GM12878 (cell line): Measurements from ENCODE around the gene NBEAL1. TPM values are rescaled to one million over a fixed set of nuclear protein-coding genes. Genes with fewer than 3 reads are reported as not detected.

Source experiments
- ATAC-seq: fragments of 200-7000 bp; cut with Tn5 transposase; 3 replicates; pipeline ENCODE4 v1.9.1; 2020; ENCODE audit warnings: mild to moderate bottlenecking, moderate library complexity
- BruUV-seq: library from RNA; stranded (reverse); fragments of 400-500 nt; replicated peaks from 2 replicates; lab custom pipeline; 2021; lab: Mats Ljungman, UMichigan
- CTCF ChIA-PET: fragments of 300-600 bp; sonication (Branson Sonifier 250); formaldehyde crosslinking; extraction: SDS; loops from one replicate; lab custom pipeline; 2021; ENCODE audit warnings: inconsistent platforms; lab: Yijun Ruan, JAX
- POLR2A ChIA-PET: fragments of 350-600 bp; formaldehyde crosslinking; extraction: SDS; loops from one replicate; lab custom pipeline; 2021; ENCODE audit warnings: inconsistent platforms; lab: Charles Lee
- RAD21 ChIA-PET: fragments of 300-600 bp; sonication (Branson Sonifier 250); formaldehyde crosslinking; loops from one replicate; lab custom pipeline; 2023; ENCODE audit warnings: antibody characterized with exemption; ENCODE audit not compliant: unreplicated experiment; lab: Charles Lee
- SMC1A ChIA-PET: fragments of 300-600 bp; sonication (Branson Sonifier 250); formaldehyde crosslinking; loops from one replicate; lab custom pipeline; 2023; ENCODE audit not compliant: unreplicated experiment, uncharacterized antibody; lab: Charles Lee
- DNase-seq: peaks from one replicate; pipeline ENCODE4 v3.0.0-alpha.2; 2011; ENCODE audit warnings: low read depth, low spot score
- FAIRE-seq: peaks from 3 replicates; lab custom pipeline; 2011; peaks lifted over from hg19 to GRCh38; lab: Jason Lieb, UNC
- H2AFZ ChIP-seq: 2 replicates; pipeline ENCODE4 v1.6.0; 2011; ENCODE audit warnings: low read depth, low read length, control low read depth; ENCODE audit not compliant: control insufficient read depth
- H3K27ac ChIP-seq: 2 replicates; pipeline ENCODE4 v1.5.1; 2011; ENCODE audit warnings: control low read depth; ENCODE audit not compliant: control insufficient read depth, insufficient read depth
- H3K27me3 ChIP-seq, 2 experiments: replicated peaks in 1 of 2; 2 replicates each; pipeline versions ENCODE4 v1.6.0 to v1.6.1; 2011; ENCODE audit warnings: low read length in 1 of 2; ENCODE audit not compliant: control insufficient read depth in 2 of 2, insufficient read depth in 2 of 2
- H3K36me3 ChIP-seq, 2 experiments: 2 replicates each; pipeline ENCODE4 v1.5.1; 2011; ENCODE audit warnings: low read length in 1 of 2; ENCODE audit not compliant: control insufficient read depth in 2 of 2, insufficient read depth in 2 of 2
- H3K4me1 ChIP-seq: 2 replicates; pipeline ENCODE4 v1.6.1; 2011; ENCODE audit warnings: mild to moderate bottlenecking, low read length, moderate library complexity, mixed read lengths; ENCODE audit not compliant: control insufficient read depth, insufficient read depth
- H3K4me2 ChIP-seq: 2 replicates; pipeline ENCODE4 v1.6.0; 2011; ENCODE audit warnings: control low read depth; ENCODE audit not compliant: control insufficient read depth, insufficient read depth
- H3K4me3 ChIP-seq: fragments of 200-600 bp; sonication (generic); 2 replicates; pipeline ENCODE4 v1.5.1; 2016
- H3K79me2 ChIP-seq: 2 replicates; pipeline ENCODE4 v1.6.0; 2011; ENCODE audit warnings: low read length; ENCODE audit not compliant: control insufficient read depth, insufficient read depth
- H3K9ac ChIP-seq: 2 replicates; pipeline ENCODE4 v1.8.0; 2011; ENCODE audit warnings: low read length, control low read depth, mixed read lengths; ENCODE audit not compliant: control insufficient read depth, insufficient read depth
- H3K9me3 ChIP-seq: replicated peaks from 3 replicates; pipeline ENCODE4 v1.5.1; 2011; ENCODE audit warnings: mild to moderate bottlenecking, low read length; ENCODE audit not compliant: control insufficient read depth, insufficient read depth
- H4K20me1 ChIP-seq: 2 replicates; pipeline ENCODE4 v1.6.0; 2011; ENCODE audit not compliant: control insufficient read depth, insufficient read depth
- CREB1 ChIP-seq: IDR thresholded peaks from 2 replicates; pipeline ENCODE4 v1.6.1; 2012; ENCODE audit warnings: low read depth, mild to moderate bottlenecking, inconsistent platforms
- HDAC2 ChIP-seq: fragments of 200-600 bp; sonication (generic); IDR thresholded peaks from 2 replicates; pipeline ENCODE4 v1.6.1; 2017
- IRF5 ChIP-seq: fragments of 450-650 bp; IDR thresholded peaks from 2 replicates; pipeline ENCODE4 v1.6.1; 2017; ENCODE audit warnings: borderline replicate concordance
- JUNB ChIP-seq: IDR thresholded peaks from 2 replicates; pipeline ENCODE4 v1.6.1; 2016; ENCODE audit warnings: antibody characterized with exemption, mild to moderate bottlenecking
- NR2F1 ChIP-seq: fragments of 450-650 bp; conservative IDR thresholded peaks from 2 replicates; pipeline ENCODE4 v1.6.1; 2017; ENCODE audit warnings: mild to moderate bottlenecking
- PBX3 ChIP-seq: IDR thresholded peaks from 2 replicates; pipeline ENCODE4 v1.6.1; 2011; ENCODE audit warnings: mild to moderate bottlenecking, low read depth, low read length, moderate library complexity; ENCODE audit not compliant: insufficient replicate concordance
- SIX5 ChIP-seq: IDR thresholded peaks from 2 replicates; pipeline ENCODE4 v1.6.1; 2011; ENCODE audit warnings: mild to moderate bottlenecking, low read depth, low read length, moderate library complexity; ENCODE audit not compliant: severe bottlenecking
- SREBF2 ChIP-seq: IDR thresholded peaks from 2 replicates; pipeline ENCODE4 v1.6.1; 2012; ENCODE audit warnings: mild to moderate bottlenecking, low read length
- TCF7 ChIP-seq: IDR thresholded peaks from 2 replicates; pipeline ENCODE4 v1.6.1; 2014; ENCODE audit warnings: antibody characterized with exemption, borderline replicate concordance
- YBX1 ChIP-seq: fragments of 450-650 bp; IDR thresholded peaks from 2 replicates; pipeline ENCODE4 v1.6.1; 2016; ENCODE audit warnings: antibody characterized with exemption
- ZNF384 ChIP-seq: IDR thresholded peaks from 2 replicates; pipeline ENCODE4 v1.6.1; 2012; ENCODE audit warnings: low read depth, mild to moderate bottlenecking, low read length, improper control_type of control experiment, borderline replicate concordance
- in situ Hi-C: fragments of 300-500 bp; cut with MboI; formaldehyde crosslinking; loops from 9 replicates; pipeline ENCODE4 v1.14.3; 2018; ENCODE audit warnings: mixed read lengths
- intact Hi-C: fragments of 100-400 bp; cut with micrococcal nuclease; formaldehyde crosslinking; loops from one replicate; pipeline ENCODE4 v1.14.2; 2022; ENCODE audit not compliant: unreplicated experiment
- polyA plus RNA-seq, 11 experiments: library from polyadenylated mRNA; depleted of rRNA in 4 of 11; unstranded in 6 of 11; stranded (reverse) in 5 of 11; fragments of >200 nt; fragmentation: Nextera tagmentation in 4 of 11; fragmentation: Illumina TruSeq in 1 of 11; extraction: Ambion mirVana in 4 of 11; extraction: Trizol in 1 of 11; gene quantifications; 1 replicate in 1 of 11; 2 replicates in 10 of 11; pipeline versions ENCODE4 v1.2.1 to v1.2.3, GENCODE V29; 2011 to 2016; ENCODE audit warnings: inconsistent platforms in 2 of 11, missing spikeins in 2 of 11, low read depth in 1 of 11
- total RNA-seq, 4 experiments: library from RNA; depleted of rRNA in 3 of 4; stranded (reverse); fragments of >200 nt in 3 of 4; fragmentation: Illumina TruSeq in 1 of 4; extraction: Trizol in 1 of 4; gene quantifications; 2 replicates each; pipeline versions ENCODE4 v1.2.1 to v1.2.3, GENCODE V29; 2013 to 2021

The NBEAL1 gene
- total and polyA plus RNA-seq, 10 of the 15 experiments (the other 5 are each of a cell fraction or from before 2014, with no cell fraction given) = 1.9 to 16.1 (median 7.2) TPM

- Histone ChIP-seq H3K9ac (no peak overlapping the region), H3K36me3 (no peaks in the 10 kb centered on the region), H3K79me2 (no peaks in the 10 kb centered on the region), H3K9me3 (no peaks in the 10 kb centered on the region), H3K4me3 (no peak overlapping the region), H3K4me2 (no peak overlapping the region), H3K4me1 (no peaks in the 10 kb centered on the region), H3K27ac (no peak overlapping the region), H3K27me3 (no peaks in the 10 kb centered on the region), H4K20me1 (no peaks in the 10 kb centered on the region), H2AFZ (no peak overlapping the region)
- FAIRE-seq = no peak
- no peak for DNase-seq
- in situ Hi-C loops (no loop called here), intact Hi-C loops (no loop called here)
- peak; percentile 21; the same call in 1 of the 2 replicates for TF ChIP-seq JUNB
- TF ChIP-seq SREBF2 = no peak
- peak; percentile 44; the same call in 1 of the 2 replicates for TF ChIP-seq TCF7
- POLR2A ChIA-PET = no interaction called here
- CTCF ChIA-PET = no interaction called here
- peak; percentile 17; the same call in 2 of the 3 replicates for ATAC-seq
- SMC1A ChIA-PET = interaction anchor here (1.1 to 1.9 kb wide), 2 partner anchors 15 to 20 kb away, joined by 3 to 7 read pairs; no protein-coding TSS in a partner anchor
- no TSS peak for BruUV-seq
- RAD21 ChIA-PET = no interaction called here
Observed at GRCh38 chr2:203071148-203071547, 56.5 kb downstream of the NBEAL1 start.

- Histone ChIP-seq H3K79me2 (no peaks in the 10 kb centered on the region), H3K27ac (no peak overlapping the region), H4K20me1 (no peaks in the 10 kb centered on the region), H3K4me3 (no peak overlapping the region), H3K4me1 (no peaks in the 10 kb centered on the region), H3K9ac (no peak overlapping the region), H2AFZ (no peak overlapping the region), H3K4me2 (no peak overlapping the region), H3K9me3 (no peaks in the 10 kb centered on the region), H3K27me3 (no peaks in the 10 kb centered on the region)
- ATAC-seq (no peak), DNase-seq (no peak), FAIRE-seq (no peak)
- BruUV-seq = no TSS peak
- ChIA-PET RAD21 (no interaction called here), SMC1A (interaction anchor here (0.9 to 1.6 kb wide), 3 partner anchors 14 to 143 kb away, joined by 3 to 4 read pairs (median 3); no protein-coding TSS in a partner anchor), CTCF (no interaction called here)
- intact Hi-C loops = no loop called here
- in situ Hi-C loops = no loop called here
- TF ChIP-seq HDAC2 (no peak), SIX5 (no peak), CREB1 (no peak), ZNF384 (no peak), NR2F1 (no peak), PBX3 (no peak), YBX1 (no peak), IRF5 (no peak)
- TF ChIP-seq, all 136 proteins: peak for 0
- POLR2A ChIA-PET = interaction anchor here (0.6 to 0.9 kb wide), 2 partner anchors 9 to 104 kb away, joined by 3 read pairs; no protein-coding TSS in a partner anchor
- H3K36me3 ChIP-seq = no peaks in the 10 kb centered on the region
Observed at GRCh38 chr2:203072371-203072770, 57.7 kb downstream of the NBEAL1 start.
